ENCODE data around the gene EFCC1. TPM values are rescaled to one million over a fixed set of nuclear protein-coding genes. Genes with fewer than 3 reads are reported as not detected.

The EFCC1 gene
- total RNA-seq, 2 experiments from 2014 or later = 0.13 to 0.21 TPM

DNA sequence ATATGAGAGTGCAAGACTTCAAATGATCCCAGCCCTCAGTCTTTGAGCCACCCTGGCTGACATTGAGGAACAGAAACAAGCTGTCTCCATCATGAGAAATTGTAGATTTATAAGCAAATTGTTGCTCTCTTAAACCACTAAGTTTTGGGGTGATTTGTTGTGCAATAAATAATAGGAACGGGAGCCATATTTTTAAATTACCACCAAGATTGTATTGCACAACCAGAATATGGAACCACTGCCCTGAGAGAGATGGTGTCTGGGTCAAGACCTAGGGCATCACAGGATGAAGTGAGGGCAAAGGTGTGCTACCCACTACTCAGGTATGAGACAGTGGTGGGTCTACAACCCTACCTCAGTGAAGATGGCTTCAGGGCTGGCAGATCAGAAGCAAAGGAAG lies 4.9 kb upstream of the EFCC1 start:
- ATAC-seq (no peak), DNase-seq (no peak)
- Mint-ChIP-seq H3K36me3 (ENCODE audit: low read depth) (no peaks in the 10 kb centered on the region), H3K9me3 (ENCODE audit: insufficient read depth) (no peaks in the 10 kb centered on the region), H3K27me3 (ENCODE audit: low read depth) (peaks cover 30% of the 10 kb centered on the region), H3K4me3 (no peak overlapping the region), H3K27ac (no peak overlapping the region), H3K4me1 (ENCODE audit: low read depth) (peaks cover 37% of the 10 kb centered on the region)
- CTCF ChIA-PET = interaction anchor here (1.1 to 4.6 kb wide), 5 partner anchors 14 to 57 kb away, joined by 3 to 36 read pairs (median 6); no protein-coding TSS in a partner anchor
- POLR2A ChIA-PET = interaction anchor here (0.6 to 3.0 kb wide), 2 partner anchors 20 to 125 kb away, joined by 6 to 8 read pairs; partner anchors contain the start of gene RAB43

DNA sequence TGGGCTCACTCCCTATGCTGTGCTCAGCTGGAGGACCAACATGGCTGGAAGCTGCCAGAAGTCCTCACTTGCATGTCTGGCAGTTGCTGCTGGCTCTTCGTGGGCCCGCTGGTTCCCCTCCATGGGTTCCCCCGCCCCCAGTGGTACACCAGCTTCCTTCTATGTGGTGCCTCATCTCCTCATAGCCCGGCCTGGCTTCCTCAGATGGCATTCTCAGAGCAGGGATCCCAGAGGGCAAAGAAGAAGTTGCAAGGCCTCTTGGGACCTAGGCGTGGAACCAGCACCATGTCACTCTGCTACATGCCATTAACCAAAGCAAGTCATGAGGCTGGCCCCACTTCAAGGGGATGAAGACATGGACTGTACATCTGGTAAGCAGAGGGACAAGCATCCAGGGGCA lies 4.4 kb upstream of the EFCC1 start:
- Mint-ChIP-seq H3K27ac (no peak overlapping the region), H3K9me3 (ENCODE audit: insufficient read depth) (no peaks in the 10 kb centered on the region), H3K4me1 (ENCODE audit: low read depth) (peaks cover 37% of the 10 kb centered on the region), H3K27me3 (ENCODE audit: low read depth) (peaks cover 28% of the 10 kb centered on the region), H3K4me3 (no peak overlapping the region), H3K36me3 (ENCODE audit: low read depth) (no peaks in the 10 kb centered on the region)
- POLR2A ChIA-PET = interaction anchor here (0.6 to 3.0 kb wide), 2 partner anchors 19 to 125 kb away, joined by 6 to 8 read pairs; partner anchors contain the start of gene RAB43
- CTCF ChIA-PET = interaction anchor here (1.0 to 4.6 kb wide), 5 partner anchors 14 to 57 kb away, joined by 3 to 36 read pairs (median 6); no protein-coding TSS in a partner anchor
- ATAC-seq (no peak), DNase-seq (no peak)

DNA sequence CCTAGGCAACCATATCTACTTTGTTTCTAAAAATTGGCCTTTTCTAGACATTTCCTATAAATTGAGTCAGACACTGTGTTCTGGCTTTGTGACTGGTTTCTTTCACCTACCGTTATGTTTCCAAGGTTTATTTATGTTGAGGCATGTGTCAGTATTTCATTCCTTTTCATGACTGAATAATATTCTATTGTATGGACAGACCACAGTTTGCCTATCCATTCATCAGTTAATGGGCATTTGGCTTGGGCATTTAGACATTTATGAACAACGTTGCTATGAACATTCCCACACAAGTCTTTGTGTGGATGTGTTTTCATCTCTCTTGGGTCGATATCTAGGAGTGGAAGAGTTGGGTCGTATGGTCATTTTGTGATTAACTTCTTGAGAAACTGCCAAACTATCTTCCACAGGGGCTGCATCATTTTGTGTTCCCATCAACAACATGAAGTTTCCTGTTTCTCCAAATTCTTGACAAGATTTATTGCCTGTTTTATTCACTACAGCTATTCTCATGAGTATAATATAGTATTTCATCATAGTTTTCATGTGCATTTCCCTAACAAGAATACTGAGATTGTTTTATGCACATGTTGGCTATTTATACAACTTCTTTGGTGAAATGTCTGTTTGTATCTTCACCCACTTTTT lies 3.5 kb upstream of the EFCC1 start:
- peaks cover 43% of the 10 kb centered on the region for H3K4me1 Mint-ChIP-seq (ENCODE audit: low read depth)
- H3K27me3 Mint-ChIP-seq (ENCODE audit: low read depth) = peaks cover 34% of the 10 kb centered on the region
- no peak overlapping the region for H3K4me3 Mint-ChIP-seq
- no peaks in the 10 kb centered on the region for H3K9me3 Mint-ChIP-seq (ENCODE audit: insufficient read depth)
- ATAC-seq (no peak), DNase-seq (no peak)
- CTCF ChIA-PET = interaction anchor here (1.0 to 3.7 kb wide), 7 partner anchors 9 to 56 kb away, joined by 3 to 38 read pairs (median 7); no protein-coding TSS in a partner anchor
- POLR2A ChIA-PET = interaction anchor here (0.6 to 3.0 kb wide), 3 partner anchors 18 to 241 kb away, joined by 3 to 8 read pairs (median 3); partner anchors contain the start of gene RAB43
- H3K27ac Mint-ChIP-seq = no peak overlapping the region
- no peaks in the 10 kb centered on the region for H3K36me3 Mint-ChIP-seq (ENCODE audit: low read depth)

DNA sequence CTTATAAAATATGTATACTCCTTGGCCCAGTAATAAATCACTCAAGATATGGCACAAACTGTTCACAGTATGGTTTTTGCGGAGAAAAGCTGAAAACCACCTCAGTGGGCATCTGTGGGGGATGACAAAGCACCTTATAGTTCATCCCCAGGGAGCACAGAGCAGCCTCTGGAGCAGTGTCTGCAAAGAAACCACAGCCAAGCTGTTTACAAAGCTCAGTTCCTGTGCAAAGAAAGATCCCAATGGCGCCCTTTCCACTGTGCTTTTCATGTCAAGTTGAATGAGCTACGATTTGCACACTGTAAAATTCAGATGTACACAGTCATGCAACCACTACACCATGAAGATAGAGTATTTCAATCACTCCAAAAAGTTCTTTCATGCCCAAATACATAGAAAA lies 2.5 kb upstream of the EFCC1 start:
- H3K9me3 Mint-ChIP-seq (ENCODE audit: insufficient read depth) = no peaks in the 10 kb centered on the region
- H3K36me3 Mint-ChIP-seq (ENCODE audit: low read depth) = no peaks in the 10 kb centered on the region
- peaks cover 49% of the 10 kb centered on the region for H3K4me1 Mint-ChIP-seq (ENCODE audit: low read depth)
- no peak overlapping the region for H3K4me3 Mint-ChIP-seq
- ATAC-seq (no peak), DNase-seq (no peak)
- H3K27ac Mint-ChIP-seq = no peak overlapping the region
- POLR2A ChIA-PET = interaction anchor here (1.2 to 1.3 kb wide), 2 partner anchors 17 to 123 kb away, joined by 3 to 7 read pairs; partner anchors contain the start of gene RAB43
- peaks cover 43% of the 10 kb centered on the region for H3K27me3 Mint-ChIP-seq (ENCODE audit: low read depth)
- CTCF ChIA-PET = interaction anchor here (1.2 to 3.7 kb wide), 7 partner anchors 8 to 247 kb away, joined by 3 to 38 read pairs (median 7); no protein-coding TSS in a partner anchor

DNA sequence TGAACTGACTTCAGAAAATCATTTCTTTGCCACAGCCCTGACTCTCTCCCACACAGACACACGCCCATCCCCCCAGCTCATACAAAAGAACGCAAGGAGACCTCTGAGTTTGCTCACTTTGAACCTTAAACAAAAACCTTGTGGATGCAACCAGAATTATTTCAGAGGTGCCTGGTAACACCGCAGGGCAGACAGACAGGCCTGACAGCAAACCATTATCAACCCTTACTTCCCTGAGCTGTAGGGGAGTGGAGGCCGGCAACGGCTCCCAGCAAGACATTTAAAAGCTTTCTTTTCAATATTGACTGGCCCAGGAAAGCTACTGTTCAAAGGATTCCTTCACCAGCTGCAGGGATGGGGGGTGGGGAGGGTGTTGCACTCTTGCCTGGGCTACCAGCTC lies 2.0 kb upstream of the EFCC1 start:
- H3K36me3 Mint-ChIP-seq (ENCODE audit: low read depth) = no peaks in the 10 kb centered on the region
- peaks cover 43% of the 10 kb centered on the region for H3K27me3 Mint-ChIP-seq (ENCODE audit: low read depth)
- H3K4me3 Mint-ChIP-seq = no peak overlapping the region
- H3K27ac Mint-ChIP-seq = no peak overlapping the region
- ChIA-PET CTCF (interaction anchor here (1.2 to 3.7 kb wide), 7 partner anchors 8 to 246 kb away, joined by 3 to 38 read pairs (median 7); no protein-coding TSS in a partner anchor), POLR2A (interaction anchor here (1.2 to 1.3 kb wide), 2 partner anchors 17 to 123 kb away, joined by 3 to 7 read pairs; partner anchors contain the start of gene RAB43)
- H3K9me3 Mint-ChIP-seq (ENCODE audit: insufficient read depth) = no peaks in the 10 kb centered on the region
- ATAC-seq = no peak
- DNase-seq = no peak
- peaks cover 48% of the 10 kb centered on the region for H3K4me1 Mint-ChIP-seq (ENCODE audit: low read depth)

DNA sequence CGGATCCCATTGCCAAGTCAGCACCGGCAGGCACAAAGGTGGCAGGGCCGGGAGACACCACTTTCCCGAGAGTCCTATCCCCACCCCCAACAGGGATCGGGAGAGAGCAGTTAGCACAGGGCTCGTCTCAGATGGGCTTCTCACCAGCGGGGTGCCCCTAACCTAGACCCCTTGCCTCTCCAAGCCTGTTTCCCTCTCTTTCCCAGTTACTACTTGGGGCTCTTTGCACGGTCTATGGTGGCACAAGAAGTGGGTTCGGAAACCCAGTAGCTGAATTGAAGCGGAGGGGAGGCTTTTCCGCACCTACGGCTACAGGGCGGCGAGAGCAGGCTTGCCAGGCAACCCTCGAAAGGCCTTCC lies 383 bp upstream of the EFCC1 start:
- Mint-ChIP-seq H3K27me3 (ENCODE audit: low read depth) (peaks cover 46% of the 10 kb centered on the region), H3K4me1 (ENCODE audit: low read depth) (peaks cover 46% of the 10 kb centered on the region)
- POLR2A ChIA-PET = no interaction called here

DNA sequence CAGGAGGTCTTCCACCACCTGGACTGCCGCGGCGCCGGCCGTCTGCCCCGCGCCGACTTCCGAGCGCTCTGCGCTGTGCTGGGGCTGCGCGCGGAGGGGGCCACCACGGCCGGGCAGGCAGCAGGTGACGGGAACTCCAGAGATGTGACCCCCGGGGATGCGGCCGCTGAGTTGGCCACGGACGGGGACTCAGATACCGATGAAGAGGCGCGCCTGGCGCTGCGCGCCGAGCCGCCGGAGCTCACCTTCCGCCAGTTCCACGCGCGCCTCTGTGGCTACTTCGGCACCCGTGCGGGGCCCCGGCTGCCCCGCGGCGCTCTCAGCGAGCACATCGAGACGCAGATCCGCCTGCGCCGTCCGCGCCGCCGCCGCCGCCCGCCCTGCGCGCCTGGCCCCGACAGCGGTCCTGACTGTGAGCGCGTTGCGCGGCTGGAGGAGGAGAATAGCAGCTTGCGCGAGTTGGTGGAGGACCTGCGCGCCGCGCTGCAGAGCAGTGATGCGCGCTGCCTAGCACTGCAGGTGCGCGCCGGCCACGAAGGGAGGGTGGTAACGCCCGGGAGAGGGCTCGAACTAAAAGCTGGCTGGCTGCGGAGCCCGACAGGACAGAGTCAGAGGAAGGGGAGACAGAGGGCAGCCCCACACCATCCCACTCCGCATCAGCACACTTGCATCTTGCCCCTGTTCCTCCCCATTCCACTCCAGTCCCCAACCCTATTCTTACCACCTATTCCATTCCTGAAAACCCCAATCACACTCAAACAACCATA lies 885 bp downstream of the EFCC1 start:
- Mint-ChIP-seq H3K27ac (no peak overlapping the region), H3K4me1 (ENCODE audit: low read depth) (peaks cover 53% of the 10 kb centered on the region), H3K27me3 (ENCODE audit: low read depth) (peaks cover 46% of the 10 kb centered on the region), H3K36me3 (ENCODE audit: low read depth) (no peaks in the 10 kb centered on the region), H3K4me3 (peak overlapping the region; percentile 67), H3K9me3 (ENCODE audit: insufficient read depth) (no peaks in the 10 kb centered on the region)
- CTCF ChIA-PET = interaction anchor here (0.6 to 7.3 kb wide), 3 partner anchors 13 to 31 kb away, joined by 5 to 103 read pairs (median 6); no protein-coding TSS in a partner anchor
- POLR2A ChIA-PET = interaction anchor here (1.3 kb wide), 1 partner anchor 14 kb away, joined by 8 read pairs; no protein-coding TSS in a partner anchor
- ATAC-seq = peak; percentile 66
- DNase-seq = peak; percentile 55

More for the DNA sequence above, 383 bp upstream of the EFCC1 start:
- CTCF ChIA-PET = interaction anchor here (1.8 to 3.7 kb wide), 3 partner anchors 15 to 31 kb away, joined by 5 to 38 read pairs (median 25); no protein-coding TSS in a partner anchor
- DNase-seq (no peak), ATAC-seq (no peak)
- Mint-ChIP-seq H3K4me3 (peak overlapping the region; percentile 37), H3K27ac (no peak overlapping the region), H3K9me3 (ENCODE audit: insufficient read depth) (no peaks in the 10 kb centered on the region), H3K36me3 (ENCODE audit: low read depth) (no peaks in the 10 kb centered on the region)

DNA sequence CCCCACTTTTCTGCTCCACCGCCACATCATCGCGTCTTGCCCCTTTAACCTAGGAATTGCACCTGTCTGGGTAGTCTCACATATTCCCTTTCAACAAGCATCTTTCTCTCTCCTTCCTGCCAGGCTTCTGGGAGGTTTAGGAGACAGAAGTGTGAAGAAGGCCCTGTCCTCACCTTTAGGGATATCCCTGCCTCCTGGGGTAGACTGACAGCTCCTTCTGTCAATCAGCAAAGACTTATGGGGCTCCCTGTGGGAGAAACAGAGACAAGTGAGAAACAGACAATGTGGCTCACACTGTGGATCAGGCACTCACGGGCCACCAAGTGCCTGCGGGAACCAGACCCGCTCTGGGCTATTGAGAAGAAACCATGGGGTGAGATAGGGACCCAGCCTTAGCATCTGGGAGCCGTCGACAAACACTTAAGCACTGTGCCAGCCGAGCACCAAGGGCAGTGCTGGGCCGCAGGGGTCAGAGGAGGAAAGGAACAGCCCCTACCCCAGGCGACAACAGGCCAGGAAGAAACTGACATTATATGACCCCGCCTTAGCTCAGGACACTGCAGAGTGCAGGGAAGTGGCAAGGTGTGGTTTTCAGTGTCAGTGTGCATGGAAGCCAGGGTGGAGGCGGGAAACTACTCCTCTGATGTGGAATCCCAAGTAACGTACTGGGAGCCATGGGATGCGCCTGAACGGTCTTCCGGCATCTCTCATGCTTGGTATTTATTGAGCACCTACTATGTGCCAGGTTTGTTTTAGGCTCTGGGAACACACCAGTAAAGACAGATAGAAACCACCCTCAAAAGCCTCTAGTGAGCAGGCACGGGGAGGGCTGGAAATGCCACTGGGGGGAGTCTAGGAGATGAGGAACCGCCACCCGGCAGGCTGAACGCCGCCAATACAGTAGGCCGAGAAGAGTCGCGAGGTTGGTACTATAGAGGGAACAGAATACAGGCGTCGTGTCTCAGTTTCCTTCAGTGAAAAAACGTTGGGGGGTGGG lies 1.8 kb downstream of the EFCC1 start:
- no peaks in the 10 kb centered on the region for H3K9me3 Mint-ChIP-seq (ENCODE audit: insufficient read depth)
- CTCF ChIA-PET = interaction anchor here (0.6 to 7.3 kb wide), 8 partner anchors 8 to 127 kb away, joined by 4 to 103 read pairs (median 6); partner anchors contain the start of gene CFAP92
- H3K36me3 Mint-ChIP-seq (ENCODE audit: low read depth) = no peaks in the 10 kb centered on the region
- H3K27ac Mint-ChIP-seq = no peak overlapping the region
- H3K4me3 Mint-ChIP-seq = peak overlapping the region; percentile 67
- H3K27me3 Mint-ChIP-seq (ENCODE audit: low read depth) = peaks cover 41% of the 10 kb centered on the region
- POLR2A ChIA-PET = interaction anchor here (0.7 to 5.0 kb wide), 3 partner anchors 13 to 124 kb away, joined by 4 to 44 read pairs (median 8); partner anchors contain the start of gene ACAD9
- ATAC-seq (no peak), DNase-seq (no peak)
- peaks cover 53% of the 10 kb centered on the region for H3K4me1 Mint-ChIP-seq (ENCODE audit: low read depth)

DNA sequence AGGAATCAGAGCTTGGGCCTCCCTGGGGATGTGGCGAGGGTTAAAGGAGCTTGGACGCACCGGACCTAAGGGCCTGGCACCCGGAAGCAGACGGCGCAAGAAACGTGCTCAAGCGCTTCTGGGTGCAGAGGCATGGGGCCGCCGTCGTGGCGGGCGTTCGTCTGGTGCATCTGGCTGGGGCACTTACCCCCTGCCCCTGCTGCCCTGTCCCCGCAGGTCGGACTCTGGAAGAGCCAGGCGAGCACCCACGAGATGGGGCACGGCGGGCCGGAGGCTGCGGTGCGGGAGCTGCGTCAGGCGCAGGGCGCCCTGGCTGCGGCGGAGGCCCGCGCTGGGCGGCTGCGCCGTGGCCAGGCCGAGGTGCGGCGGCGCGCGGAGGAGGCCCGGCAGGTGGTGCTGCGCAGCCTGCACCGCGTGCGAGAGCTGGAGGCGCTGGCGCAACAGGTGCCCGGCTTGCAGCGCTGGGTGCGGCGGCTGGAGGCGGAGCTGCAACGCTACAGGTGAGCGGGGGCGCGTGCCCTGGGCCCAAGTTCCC lies 2.5 kb downstream of the EFCC1 start:
- peak; percentile 79 for ATAC-seq
- ChIA-PET POLR2A (interaction anchor here (0.7 to 5.0 kb wide), 2 partner anchors 13 to 124 kb away, joined by 4 to 44 read pairs; partner anchors contain the start of gene ACAD9), CTCF (interaction anchor here (0.7 to 7.3 kb wide), 11 partner anchors 9 to 235 kb away, joined by 3 to 103 read pairs (median 4); partner anchors contain the start of genes CFAP92 and RAB43)
- Mint-ChIP-seq H3K4me3 (peak overlapping the region; percentile 10), H3K4me1 (ENCODE audit: low read depth) (peaks cover 50% of the 10 kb centered on the region), H3K9me3 (ENCODE audit: insufficient read depth) (no peaks in the 10 kb centered on the region), H3K36me3 (ENCODE audit: low read depth) (no peaks in the 10 kb centered on the region), H3K27ac (no peak overlapping the region), H3K27me3 (ENCODE audit: low read depth) (peaks cover 39% of the 10 kb centered on the region)
- peak; percentile 58 for DNase-seq

DNA sequence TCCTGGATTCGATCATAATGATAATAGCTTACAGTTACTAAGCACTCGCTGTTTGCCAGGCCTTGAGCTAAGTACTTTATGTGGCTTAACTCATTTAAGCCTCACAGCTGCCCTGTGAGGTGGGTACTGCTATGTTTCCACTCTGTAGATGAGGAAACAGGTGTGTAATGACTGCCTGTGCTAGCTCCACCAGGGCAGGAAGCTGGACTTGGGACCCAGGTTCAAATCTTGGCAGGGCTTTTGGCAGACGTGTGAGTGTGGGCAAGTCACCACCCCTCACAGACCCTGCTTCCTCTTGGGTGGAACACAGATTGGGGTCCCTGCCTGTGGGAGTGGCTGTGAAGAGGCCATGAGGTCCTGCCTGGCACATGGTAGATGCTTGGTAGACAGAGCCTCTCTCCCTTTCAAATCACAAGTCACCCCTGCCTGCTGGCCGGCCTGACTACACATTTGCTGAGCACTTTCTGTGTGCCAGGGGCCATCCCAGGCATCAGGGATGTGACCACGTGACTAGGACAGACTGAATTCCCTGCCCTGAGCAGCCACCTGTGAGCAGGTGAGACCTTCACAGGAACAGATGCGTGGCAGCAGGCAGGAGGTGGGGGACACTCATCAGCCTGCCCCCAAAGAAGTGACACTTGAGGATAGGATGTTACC lies 3.7 kb downstream of the EFCC1 start:
- peaks cover 45% of the 10 kb centered on the region for H3K4me1 Mint-ChIP-seq (ENCODE audit: low read depth)
- peak overlapping the region; percentile 27 for H3K27ac Mint-ChIP-seq
- no peak overlapping the region for H3K4me3 Mint-ChIP-seq
- no peak for ATAC-seq
- H3K9me3 Mint-ChIP-seq (ENCODE audit: insufficient read depth) = no peaks in the 10 kb centered on the region
- ChIA-PET CTCF (interaction anchor here (1.0 to 7.3 kb wide), 8 partner anchors 10 to 219 kb away, joined by 3 to 103 read pairs (median 4); partner anchors contain the start of genes CFAP92 and RAB43), POLR2A (interaction anchor here (0.6 to 5.0 kb wide), 2 partner anchors 11 kb away, joined by 3 to 44 read pairs; partner anchors contain the start of gene CFAP92)
- no peak for DNase-seq
- H3K27me3 Mint-ChIP-seq (ENCODE audit: low read depth) = peaks cover 32% of the 10 kb centered on the region
- H3K36me3 Mint-ChIP-seq (ENCODE audit: low read depth) = no peaks in the 10 kb centered on the region
